GM18526 (cell line): ENCODE data around the gene DDB1.

ENCODE experiments used
- POLR2A ChIP-seq: IDR thresholded peaks from 3 replicates; pipeline ENCODE4 v1.6.1; 2011; ENCODE audit not compliant: insufficient read length; ENCODE audit errors: extremely low read depth

Gene DDB1

DNA sequence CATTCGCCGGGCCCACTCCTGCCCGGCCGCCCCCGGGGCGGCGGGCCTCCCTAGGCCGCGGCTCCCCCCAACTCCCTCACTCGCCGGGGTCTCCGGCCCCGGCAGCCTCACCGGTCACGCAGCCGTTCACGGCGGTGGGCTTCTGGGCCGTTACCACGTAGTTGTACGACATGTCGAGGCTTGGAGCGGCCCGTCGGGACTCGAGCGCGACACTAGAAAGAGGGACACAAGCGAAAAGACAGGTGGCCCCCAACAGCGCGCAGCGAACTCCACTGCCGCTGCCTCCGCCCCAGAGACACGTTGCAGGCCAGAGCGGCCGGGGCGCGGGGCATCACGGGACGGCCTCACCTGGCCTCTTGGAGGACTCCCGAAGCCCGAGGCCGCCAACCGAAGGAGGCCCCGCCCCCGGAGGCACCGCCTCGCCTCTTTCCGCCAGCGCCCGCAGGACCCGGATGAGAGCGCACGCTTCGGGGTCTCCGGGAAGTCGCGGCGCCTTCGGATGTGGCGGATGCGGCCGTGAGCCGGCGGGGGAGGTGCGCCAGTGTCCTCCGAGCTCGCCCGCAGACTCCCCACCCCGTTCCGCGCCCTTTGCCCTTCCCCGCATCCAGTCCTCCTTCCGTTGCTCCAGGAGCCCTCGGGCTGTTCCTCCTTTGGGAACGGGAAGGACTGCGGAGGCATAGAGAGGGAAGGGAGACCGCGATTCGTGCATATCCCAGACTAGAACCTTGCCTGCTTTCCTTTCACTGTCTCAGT lies at the start of gene DDB1, which contains the start of gene TKFC:
Gene DDB1, minus strand, starts transcription at position 309 of the 753 bp plus-strand sequence. Its CDS starts 137 bp downstream, at position 172.
Gene TKFC, plus strand, starts transcription at position 432 of the 753 bp plus-strand sequence. CDS start 1,501 bp downstream, outside the sequence.
- peak; percentile 94 for TF ChIP-seq POLR2A

DNA sequence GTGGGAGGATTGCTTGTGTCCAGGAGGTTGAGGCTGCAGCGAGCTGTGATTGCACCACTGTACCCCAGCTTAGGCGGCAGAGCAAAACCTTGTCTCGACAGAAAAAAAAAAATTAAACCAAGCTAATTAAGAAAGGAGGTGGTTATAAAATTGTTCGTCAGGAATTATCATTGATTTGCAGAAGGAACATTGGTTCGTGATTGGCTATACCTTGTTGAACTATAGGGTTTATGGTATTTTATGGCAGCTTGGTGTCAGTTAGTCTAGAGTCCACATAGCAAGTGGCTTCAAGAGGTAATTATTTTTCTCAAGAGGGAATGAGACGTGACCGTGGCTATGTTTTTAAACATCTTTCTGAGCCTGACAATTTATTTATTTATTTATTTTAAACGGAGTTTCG lies 48.0 kb upstream of the DDB1 start:
- no peak for TF ChIP-seq POLR2A

DNA sequence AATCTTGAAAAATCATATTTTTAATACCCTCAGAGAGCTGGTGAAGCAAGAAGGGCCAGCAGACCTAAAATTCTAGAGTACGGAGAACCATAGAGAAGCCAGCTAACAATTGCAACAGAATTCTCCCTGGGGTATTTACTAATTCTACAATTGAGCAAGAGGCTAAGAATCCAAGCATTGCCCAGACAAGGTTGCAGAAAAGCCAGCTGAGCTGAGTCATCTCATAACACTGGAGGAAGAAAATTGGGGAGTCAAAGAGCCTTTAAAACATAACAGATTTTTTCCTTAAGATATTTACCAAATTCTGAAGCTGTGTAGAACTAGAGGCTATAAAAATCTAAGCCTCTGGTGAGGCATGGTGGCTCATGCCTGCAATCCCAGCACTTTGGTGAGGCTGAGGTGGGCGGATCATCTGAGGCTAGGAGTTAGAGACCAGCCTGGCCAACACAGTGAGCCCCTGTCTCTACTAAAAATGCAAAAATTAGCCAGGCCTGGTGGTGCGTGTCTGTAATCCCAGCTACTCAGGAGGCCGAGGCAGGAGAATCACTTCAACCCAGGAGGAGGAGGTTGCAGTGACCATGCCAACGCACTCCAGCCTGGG lies 45.9 kb upstream of the DDB1 start:
- no peak for TF ChIP-seq POLR2A

DNA sequence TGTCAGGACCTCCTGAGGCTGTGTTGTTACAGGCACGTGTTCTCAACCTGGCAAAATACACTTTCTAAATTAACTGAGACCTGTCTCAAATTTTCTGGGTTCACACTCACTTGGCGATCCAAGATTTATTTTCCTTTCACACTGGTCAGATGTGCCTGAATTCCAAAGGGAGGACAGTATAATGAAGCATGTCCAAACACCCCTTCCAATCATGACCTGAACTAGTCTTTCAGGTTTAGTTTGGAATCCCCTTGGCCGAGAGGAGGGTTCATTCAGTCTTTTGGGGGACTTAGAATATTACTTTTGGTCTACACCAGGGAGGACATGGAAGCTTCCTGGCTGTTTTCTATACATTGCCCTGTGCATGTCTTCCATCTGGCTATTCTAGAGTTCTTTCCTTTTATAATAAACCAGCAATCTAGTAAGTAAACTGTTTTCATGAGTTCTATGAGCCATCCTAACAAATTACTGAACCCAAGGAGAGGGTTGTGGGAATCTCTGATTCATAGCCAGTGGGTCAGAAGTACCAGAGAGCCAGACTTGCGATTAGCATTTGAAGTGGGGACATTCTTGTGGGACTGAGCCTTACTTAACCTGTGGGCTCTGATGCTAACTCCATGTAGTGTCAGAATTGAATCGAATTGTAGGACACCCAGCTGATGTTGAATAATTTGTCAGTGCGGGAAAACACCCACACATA lies 44.7 kb upstream of the DDB1 start:
- no peak for TF ChIP-seq POLR2A

DNA sequence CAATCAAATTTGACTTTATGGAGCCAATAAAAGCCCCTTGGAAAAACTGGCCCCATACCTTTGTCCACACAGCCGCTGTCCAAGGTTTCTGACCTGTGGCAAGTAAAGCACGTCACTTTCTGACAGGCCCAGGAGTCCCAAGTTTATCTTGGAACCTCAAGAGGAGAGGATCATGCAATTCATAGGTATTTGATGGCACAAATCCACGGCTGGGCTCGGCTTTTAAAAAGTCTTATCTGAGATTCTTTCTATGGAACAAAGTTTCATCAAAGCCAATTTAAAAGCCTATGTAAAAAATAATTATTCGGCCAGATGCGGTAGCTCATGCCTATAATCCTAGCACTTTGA lies 42.8 kb upstream of the DDB1 start:
- TF ChIP-seq POLR2A, result no peak

DNA sequence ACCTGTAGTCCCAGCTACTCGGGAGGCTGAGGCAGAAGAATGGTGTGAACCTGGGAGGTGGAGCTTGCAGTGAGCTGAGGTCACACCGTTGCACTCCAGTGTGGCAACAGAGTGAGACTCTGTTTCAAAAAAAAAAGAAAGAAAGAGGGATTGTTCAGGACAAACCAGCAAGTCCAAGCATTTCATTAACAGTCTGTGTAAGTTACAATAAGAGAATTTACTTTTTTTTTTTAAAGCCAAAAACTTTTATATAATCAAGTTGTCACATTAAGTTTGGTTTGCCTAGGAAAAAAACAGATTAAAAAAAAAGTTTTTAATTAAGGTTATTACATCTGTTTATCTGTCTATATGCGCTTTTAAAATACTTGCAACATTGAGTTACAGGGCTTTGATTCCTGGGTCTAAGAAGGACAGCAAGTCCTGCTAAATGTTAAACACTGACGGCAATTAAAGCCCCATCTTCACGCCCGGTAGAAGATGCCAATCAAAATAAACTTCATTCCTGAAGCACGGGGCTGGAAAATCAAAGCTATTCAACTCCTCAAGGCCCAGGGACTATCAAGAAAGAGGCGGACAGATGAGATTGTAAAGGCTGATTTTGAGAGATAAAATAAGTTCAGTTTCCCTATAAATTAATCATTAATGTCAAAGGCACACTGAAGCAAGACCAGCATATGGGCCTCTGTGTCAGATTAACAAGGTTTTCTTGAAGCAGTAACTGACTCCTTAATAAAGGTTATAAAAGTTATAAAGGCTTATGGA lies 39.9 kb upstream of the DDB1 start:
- TF ChIP-seq POLR2A, result no peak

DNA sequence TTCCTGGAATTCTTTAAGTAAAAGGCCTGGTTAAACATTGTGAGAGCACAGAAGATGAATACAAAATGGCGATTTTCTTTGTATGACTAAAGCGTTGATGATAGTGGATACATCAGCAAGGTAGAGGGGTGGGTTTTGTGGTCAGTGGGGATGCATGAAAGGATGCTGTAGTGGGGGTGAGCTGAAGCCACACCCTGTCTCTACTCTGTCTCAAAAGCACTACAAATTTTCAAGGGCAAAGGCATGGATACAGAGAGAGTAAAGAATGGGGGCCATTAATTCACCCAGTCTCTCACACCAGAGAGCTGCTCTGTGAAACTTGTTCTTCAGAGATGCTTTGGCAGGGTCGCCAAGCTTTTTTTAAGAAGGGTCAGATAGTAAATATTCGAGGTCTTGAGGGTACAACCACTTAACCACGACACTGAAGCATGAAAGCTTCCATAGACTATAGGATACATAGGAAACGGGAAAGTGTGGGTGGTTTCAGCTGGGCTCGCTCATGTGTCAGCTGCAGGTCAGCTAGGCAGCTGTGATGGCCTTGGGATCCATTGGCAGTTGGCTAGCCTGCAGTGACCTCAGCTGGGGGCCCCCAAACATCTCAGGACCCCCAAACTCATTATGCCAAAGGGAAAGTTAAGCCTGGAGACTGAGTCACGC lies 37.6 kb upstream of the DDB1 start:
- no peak for TF ChIP-seq POLR2A

DNA sequence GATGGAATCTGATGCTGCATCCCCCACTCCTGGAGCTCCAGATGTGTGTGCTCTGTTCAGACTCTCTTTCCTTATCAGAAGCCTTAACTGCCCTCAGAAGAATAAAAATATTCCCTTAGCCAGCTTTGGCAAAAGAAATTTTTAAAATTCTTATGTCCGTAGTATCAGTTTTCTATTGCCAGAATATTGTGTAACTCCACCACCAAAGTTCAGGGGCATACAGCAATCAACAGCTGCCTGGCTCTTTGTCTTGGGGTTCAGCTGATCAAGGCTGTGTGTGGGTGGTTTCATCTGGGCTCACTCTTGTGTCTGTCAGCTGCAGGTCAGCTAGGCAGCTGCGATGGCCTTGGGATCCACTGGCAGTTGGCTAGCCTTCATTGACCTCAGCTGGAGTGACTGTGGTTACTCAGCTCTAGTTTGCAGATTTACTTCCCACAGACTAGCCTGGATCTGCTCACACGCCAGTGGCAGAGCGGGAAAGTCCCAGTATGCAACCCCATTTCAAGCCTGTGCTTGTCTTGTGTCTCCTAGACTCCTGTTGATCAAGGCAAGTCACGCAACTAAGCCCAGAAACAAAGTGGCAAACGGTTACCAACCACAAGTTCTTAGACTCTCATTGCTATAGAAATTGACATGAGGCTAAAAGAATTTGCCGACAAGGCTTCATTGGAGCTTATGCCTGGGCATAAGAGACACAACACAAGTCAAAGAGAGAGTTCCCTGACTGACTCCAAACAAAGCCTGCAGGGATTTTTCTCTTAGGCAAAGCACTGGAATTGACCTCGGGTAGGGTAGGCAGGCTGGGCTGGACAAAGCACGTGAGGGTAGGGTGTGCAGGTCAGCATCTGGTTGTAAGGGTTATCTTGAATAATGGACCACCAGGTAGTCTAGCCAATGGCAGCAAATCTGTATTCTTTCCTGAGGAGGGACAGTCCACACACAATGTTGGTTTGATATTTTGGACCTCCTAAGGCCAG lies 36.8 kb upstream of the DDB1 start:
- no peak for TF ChIP-seq POLR2A

DNA sequence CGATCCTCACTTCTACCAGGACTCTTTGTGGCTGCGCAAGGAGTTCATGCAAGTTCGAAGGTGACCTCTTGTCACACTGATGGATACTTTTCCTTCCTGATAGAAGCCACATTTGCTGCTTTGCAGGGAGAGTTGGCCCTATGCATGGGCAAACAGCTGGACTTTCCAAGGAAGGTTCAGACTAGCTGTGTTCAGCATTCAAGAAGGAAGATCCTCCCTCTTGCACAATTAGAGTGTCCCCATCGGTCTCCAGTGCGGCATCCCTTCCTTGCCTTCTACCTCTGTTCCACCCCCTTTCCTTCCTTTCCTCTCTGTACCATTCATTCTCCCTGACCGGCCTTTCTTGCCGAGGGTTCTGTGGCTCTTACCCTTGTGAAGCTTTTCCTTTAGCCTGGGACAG lies 35.7 kb upstream of the DDB1 start:
- no peak for TF ChIP-seq POLR2A

DNA sequence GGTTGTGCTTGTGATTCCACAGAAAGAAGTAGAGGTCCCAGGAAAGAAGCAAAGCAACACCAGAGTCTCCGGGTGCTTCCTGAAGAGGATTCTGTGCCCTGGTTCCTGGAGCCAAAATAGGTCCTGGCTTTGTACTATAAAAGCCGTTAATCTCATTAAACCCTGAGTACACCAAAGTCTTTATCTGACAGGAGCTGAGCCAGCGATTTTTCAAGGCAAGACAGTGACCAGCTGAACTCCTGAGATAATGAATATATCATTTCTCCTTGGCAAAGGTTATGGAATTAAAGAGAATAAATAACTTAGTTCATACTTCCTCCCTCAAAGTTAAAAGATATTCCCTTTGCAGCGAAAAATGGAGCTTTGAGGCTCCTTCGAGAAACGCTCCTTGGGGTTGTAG lies 34.5 kb upstream of the DDB1 start:
- no peak for TF ChIP-seq POLR2A

DNA sequence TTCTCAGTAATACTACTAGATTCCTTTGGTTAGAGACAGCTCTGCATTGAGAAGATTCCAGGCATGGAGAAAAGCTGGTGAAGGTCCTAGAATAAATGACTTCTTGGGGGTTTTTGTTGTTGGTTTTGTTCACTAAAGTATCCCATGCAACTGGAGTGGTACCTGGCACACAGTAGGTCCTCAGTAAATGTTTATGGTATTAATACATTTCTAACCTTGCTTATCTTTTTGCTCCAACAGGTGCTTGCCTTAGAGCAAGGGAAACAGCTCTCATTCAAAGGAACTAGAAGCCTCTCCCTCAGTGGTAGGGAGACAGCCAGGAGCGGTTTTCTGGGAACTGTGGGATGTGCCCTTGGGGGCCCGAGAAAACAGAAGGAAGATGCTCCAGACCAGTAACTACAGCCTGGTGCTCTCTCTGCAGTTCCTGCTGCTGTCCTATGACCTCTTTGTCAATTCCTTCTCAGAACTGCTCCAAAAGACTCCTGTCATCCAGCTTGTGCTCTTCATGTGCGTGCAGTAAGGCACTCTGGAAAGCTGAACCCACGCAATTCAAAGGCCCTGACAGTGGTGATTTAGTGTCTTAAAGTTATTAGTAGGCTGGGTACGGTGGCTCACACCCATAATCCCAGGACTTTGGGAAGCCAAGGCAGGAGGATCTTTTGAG lies 31.2 kb upstream of the DDB1 start:
- TF ChIP-seq POLR2A, result no peak

DNA sequence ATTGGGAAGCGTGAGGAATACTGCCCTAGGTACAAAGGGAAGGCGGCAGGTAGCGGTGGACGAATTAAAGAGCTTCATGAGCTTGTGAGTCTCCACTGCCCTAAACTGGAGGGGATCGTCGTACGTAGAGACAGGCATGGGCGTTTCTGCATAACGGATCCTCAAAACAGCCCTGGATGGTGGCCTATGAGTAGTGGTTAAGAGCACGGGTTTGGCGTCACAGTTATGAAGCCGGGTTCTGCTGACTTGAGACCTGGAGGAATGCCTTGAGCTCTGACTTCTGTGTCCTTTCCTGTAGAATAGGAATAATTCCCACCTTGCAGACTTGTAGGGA lies 29.6 kb upstream of the DDB1 start:
- no peak for TF ChIP-seq POLR2A

DNA sequence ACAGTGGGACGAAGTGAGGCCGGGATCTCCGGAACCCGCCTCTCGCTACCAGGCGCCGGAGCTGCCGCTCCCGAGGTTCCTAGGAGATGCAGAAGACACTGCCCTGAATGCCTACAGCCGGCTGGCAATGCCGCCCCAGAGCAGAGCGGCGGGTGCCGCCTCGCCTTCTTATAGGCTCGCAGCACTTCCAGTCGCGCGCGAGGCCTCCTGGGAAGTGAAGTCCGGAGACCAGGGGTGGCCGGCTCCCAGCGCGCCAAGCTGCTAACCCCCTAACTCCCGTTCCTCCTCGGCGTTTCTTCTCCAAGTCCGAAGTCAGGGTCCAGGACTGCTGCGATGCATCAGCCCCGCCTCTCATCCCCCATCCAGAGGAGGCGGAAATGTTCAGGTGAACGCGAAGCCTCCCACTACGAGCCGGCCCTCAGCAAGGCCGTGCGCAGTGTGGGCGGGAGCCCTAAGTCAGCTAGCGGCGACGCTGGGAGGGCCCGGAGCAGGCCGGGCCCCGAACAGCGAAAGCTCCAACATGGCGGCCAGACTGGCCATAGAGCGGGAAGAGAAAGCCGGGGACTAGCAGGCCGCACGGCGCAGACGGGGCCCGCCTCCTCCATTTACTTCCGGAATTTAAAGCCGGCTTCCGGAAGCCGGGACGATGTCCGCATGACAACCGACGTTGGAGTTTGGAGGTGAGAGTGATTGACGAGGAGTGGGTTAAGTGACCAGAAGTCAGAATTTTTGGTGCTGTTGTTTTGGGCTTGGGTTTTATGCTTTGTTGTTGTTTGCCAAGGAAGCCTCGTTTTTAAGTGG lies 29.0 kb upstream of the DDB1 start, which contains the start of the genes CYB561A3 and TMEM138:
Gene CYB561A3, minus strand, starts transcription at position 142 of the 801 bp plus-strand sequence. CDS start 5,169 bp downstream, outside the sequence.
Gene TMEM138, plus strand, starts transcription at position 634 of the 801 bp plus-strand sequence. CDS start 2,017 bp downstream, outside the sequence.
- peak; percentile 99 for TF ChIP-seq POLR2A
